Fibroblast of upper back skin (primary cell): ENCODE results near the gene HLA-DPA1.
A peak's percentile ranks its signal among the peaks of the same experiment; 100 is the strongest.

Source experiments
- DNase-seq: peaks from one replicate; pipeline ENCODE4 v3.0.0-alpha.2; 2013

The HLA-DPA1 gene

DNA sequence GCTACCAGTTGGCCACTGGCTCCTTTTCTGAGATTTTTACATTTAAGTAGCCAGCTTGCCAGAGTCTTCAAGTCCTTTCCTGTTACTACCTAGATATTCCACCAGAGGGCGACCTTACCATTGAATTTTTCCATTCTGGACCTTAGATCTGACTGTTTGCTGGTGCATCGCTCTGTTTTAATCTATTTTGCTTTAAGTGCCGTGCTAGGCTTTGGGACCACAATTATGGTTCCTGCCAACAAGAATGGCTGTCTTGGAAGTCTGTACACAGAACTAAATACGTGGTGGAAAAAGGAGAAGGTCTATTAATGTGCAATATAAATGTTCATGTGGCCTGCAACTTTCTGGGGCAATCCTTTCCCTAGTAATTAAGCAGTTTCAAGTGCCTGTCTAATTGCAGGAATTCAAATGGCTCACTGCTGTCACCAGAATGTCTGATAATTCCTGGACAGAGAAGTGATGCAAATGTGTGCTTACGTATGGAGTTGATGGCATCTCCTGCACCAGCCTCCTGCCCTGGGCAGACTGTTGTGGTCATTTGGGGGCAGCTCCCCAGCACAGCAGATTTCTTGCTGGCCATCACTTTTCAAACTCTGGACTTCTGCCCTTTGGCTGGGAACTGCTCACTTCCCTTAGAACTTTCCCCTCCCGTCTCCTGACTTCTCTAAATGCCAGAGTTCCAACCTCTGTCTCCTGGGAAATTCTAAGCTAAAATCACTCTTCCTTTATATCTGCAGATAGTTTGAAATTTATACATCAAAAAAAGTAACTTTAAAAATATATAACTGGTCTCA is 58.4 kb downstream of the HLA-DPA1 start:
- DNase-seq = peak; percentile 78
